CD4-positive, alpha-beta memory T cell (primary cell): Measurements from ENCODE around the gene GAK. TPM values are rescaled to one million over a fixed set of nuclear protein-coding genes. Genes with fewer than 3 reads are reported as not detected.
A peak's percentile ranks its signal among the peaks of the same experiment; 100 is the strongest.

Experiments
- CTCF ChIA-PET: fragments of 350-600 bp; sonication (Branson Sonifier 250); formaldehyde crosslinking; loops from one replicate; lab custom pipeline; 2021; ENCODE audit warnings: inconsistent platforms; ENCODE audit not compliant: partially characterized antibody; lab: Charles Lee
- POLR2A ChIA-PET: fragments of 350-600 bp; sonication (Branson Sonifier 250); formaldehyde crosslinking; loops from one replicate; lab custom pipeline; 2021; ENCODE audit not compliant: partially characterized antibody; lab: Charles Lee
- DNase-seq, 5 donors: peaks; one replicate each; pipeline versions ENCODE4 v3.0.0 to v3.0.0-alpha.2; 2020 to 2022; ENCODE audit warnings: mixed read lengths in 1 of 5
- H3K27ac ChIP-seq: one replicate; pipeline ENCODE4 v1.7.0; 2013; ENCODE audit warnings: low read depth, low read length
- H3K27me3 ChIP-seq: 2 replicates; pipeline ENCODE4 v1.7.0; 2013; ENCODE audit warnings: mild to moderate bottlenecking, low read length, moderate library complexity; ENCODE audit not compliant: insufficient read depth
- H3K36me3 ChIP-seq: 2 replicates; pipeline ENCODE4 v1.7.0; 2013; ENCODE audit warnings: mild to moderate bottlenecking, low read length, moderate library complexity; ENCODE audit not compliant: insufficient read depth
- H3K4me1 ChIP-seq: 2 replicates; pipeline ENCODE4 v1.7.0; 2013; ENCODE audit warnings: mild to moderate bottlenecking, low read length, moderate library complexity; ENCODE audit not compliant: insufficient read depth
- H3K4me3 ChIP-seq, 2 donors: one replicate each; pipeline ENCODE4 v1.7.0; 2013; ENCODE audit warnings: low read length in 2 of 2, mild to moderate bottlenecking in 1 of 2
- H3K9me3 ChIP-seq, 2 donors: one replicate each; pipeline ENCODE4 v1.7.0; 2013; ENCODE audit warnings: low read length in 2 of 2, control low read depth in 1 of 2; ENCODE audit not compliant: control insufficient read depth in 1 of 2
- H3K27ac Mint-ChIP-seq, 7 donors: one replicate each; pipeline ENCODE4 v1.8.0; 2020 to 2021; ENCODE audit warnings: mixed read lengths in 7 of 7, mild to moderate bottlenecking in 6 of 7, inconsistent platforms in 3 of 7, moderate library complexity in 3 of 7
- H3K27me3 Mint-ChIP-seq, 2 donors: one replicate each; pipeline ENCODE4 v1.8.0; 2020 to 2021; ENCODE audit warnings: mixed read lengths in 2 of 2
- H3K36me3 Mint-ChIP-seq, 2 donors: one replicate each; pipeline ENCODE4 v1.8.0; 2020 to 2021; ENCODE audit warnings: mixed read lengths in 2 of 2, inconsistent platforms in 1 of 2, mild to moderate bottlenecking in 1 of 2
- H3K4me1 Mint-ChIP-seq, 4 donors: one replicate each; pipeline ENCODE4 v1.8.0; 2020 to 2021; ENCODE audit warnings: mixed read lengths in 4 of 4, mild to moderate bottlenecking in 1 of 4
- H3K4me3 Mint-ChIP-seq, 8 donors: one replicate each; pipeline ENCODE4 v1.8.0; 2020 to 2021; ENCODE audit warnings: mixed read lengths in 8 of 8, mild to moderate bottlenecking in 7 of 8, moderate library complexity in 6 of 8, inconsistent platforms in 3 of 8
- H3K9me3 Mint-ChIP-seq, 8 donors: one replicate each; pipeline ENCODE4 v1.8.0; 2020 to 2021; ENCODE audit warnings: mixed read lengths in 8 of 8, mild to moderate bottlenecking in 5 of 8, inconsistent platforms in 3 of 8, moderate library complexity in 1 of 8
- intact Hi-C: fragments of 100-400 bp; cut with micrococcal nuclease; formaldehyde crosslinking; loops from one replicate; pipeline ENCODE4 v1.15.1; 2023
- polyA plus RNA-seq, 2 donors: library from polyadenylated mRNA; unstranded; fragments of 300-500 nt; fragmentation: Illumina TruSeq; gene quantifications; one replicate each; pipeline ENCODE4 v1.2.3, GENCODE V29; 2021
- total RNA-seq, 2 experiments: library from RNA; stranded (reverse); gene quantifications; one replicate each; pipeline ENCODE4 v1.2.3, GENCODE V29; 2021

GAK gene
- total and polyA plus RNA-seq, 4 experiments from 2014 or later = 32.5 to 188 (median 130) TPM

DNA sequence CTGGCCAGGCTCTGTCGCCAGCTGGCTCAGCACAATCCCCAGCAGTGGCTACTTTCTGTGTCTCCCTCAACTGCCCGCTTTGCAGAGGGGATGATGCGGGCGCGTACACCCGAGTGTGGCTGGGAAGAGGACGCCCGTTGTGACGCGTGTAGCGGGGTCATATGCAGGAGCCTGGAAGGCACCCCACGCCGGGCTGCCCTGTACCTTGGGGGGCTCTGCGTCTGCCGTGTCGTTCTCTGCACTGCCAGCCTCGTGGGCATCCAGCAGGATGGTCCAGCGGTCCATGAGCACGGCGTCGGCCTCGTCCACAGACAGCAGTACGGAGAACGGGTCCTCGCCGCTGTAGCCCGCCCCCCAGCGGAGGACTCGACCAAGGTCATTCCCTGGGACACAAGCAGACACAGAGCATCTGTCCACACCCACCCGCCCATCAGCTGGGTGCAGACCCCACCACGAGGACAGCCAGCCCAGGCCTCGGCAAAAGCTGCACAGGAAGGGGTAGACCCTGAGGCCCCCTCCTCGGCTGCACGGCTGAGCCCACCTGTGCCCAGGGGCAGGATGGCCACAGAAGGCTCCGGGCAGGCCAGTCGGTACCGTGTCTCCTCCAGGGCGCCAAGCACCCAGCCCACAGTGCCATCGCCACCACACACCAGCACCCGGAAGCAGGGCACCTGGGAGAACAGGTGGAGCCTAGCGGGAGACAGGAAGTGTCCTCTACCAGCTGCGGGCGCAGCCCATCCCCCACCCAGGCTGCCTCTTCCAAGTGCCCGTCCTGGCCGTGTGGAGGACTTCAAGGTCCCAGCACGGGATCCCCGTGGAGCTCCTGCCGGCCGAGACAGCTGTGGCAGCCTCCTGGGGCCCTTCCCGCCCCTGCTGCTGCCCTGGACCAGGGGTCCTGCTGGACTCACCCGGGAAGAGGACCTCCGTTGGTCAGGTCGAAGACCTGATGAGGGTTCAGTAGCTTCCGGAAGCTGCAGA is 30.4 kb upstream of the GAK start:
- Histone ChIP-seq H3K27me3 (no peaks in the 10 kb centered on the region), H3K36me3 (peaks cover 5% of the 10 kb centered on the region), H3K27ac (no peak overlapping the region), H3K4me3 (no peak overlapping the region), H3K9me3 (no peaks in the 10 kb centered on the region), H3K4me1 (no peaks in the 10 kb centered on the region)
- Mint-ChIP-seq H3K4me3 (no peak overlapping the region), H3K9me3 (peaks cover 0 to 2% (median 0%) of the 10 kb centered on the region in 8 donors), H3K4me1 (no peaks in the 10 kb centered on the region), H3K27me3 (no peaks in the 10 kb centered on the region), H3K27ac (peak overlapping the region in 2 of 7 donors; percentile 15 to 22), H3K36me3 (peaks cover 0 to 10% of the 10 kb centered on the region in 2 donors)
- intact Hi-C loops = no loop called here
- DNase-seq = no peak
- POLR2A ChIA-PET = no interaction called here
- CTCF ChIA-PET = no interaction called here

DNA sequence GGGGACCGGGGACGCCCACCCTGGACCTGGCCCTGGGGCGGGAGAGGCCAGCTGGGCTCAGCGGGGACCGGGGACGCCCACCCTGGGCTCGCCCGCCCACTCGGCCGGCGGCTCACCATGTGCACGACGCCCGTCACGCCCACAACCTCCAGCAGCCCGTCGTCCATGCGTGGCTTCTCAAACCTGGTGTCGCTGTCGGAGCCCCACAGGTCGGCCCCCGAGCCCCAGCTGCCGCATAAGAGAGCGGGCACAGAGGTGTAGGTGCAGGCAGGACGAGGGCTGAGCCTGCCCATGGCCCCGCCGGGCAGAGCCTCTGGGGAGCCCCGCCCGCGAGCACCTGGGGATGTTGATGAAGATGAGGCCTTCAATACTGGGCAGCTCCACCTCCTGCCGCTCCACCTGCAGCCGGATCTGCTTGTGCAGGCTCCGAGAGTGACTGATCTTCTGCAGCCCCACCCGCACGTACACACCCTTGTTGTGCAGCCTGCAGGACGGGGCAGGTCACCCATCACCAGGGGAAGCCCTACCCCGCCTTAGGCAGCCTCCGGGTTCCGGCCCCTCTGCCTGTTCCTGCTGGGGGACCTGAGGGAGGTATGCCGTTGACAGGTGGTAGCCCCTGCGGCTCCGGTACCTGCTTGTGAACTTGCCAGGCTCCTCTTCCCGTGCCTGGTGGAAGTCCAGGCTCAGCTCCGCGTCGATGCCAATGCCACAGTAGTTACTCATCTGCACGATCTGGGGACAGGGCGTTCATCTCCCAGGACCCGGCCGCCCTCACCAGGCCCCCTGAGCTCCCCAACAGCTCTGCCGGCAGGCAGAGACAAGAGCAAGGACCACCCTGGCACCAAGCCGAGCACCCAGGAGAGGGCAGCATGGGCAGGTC is 29.5 kb upstream of the GAK start:
- H3K27me3 Mint-ChIP-seq = no peaks in the 10 kb centered on the region
- Histone ChIP-seq H3K27ac (no peak overlapping the region), H3K4me3 (no peak overlapping the region), H3K4me1 (no peaks in the 10 kb centered on the region), H3K36me3 (peaks cover 3% of the 10 kb centered on the region), H3K27me3 (no peaks in the 10 kb centered on the region), H3K9me3 (no peaks in the 10 kb centered on the region)
- H3K27ac Mint-ChIP-seq = peak overlapping the region in 1 of 7 donors; percentile 15
- H3K9me3 Mint-ChIP-seq = peaks cover 0 to 2% (median 0%) of the 10 kb centered on the region in 8 donors
- H3K4me1 Mint-ChIP-seq = peaks cover 0 to 2% (median 0%) of the 10 kb centered on the region in 4 donors
- intact Hi-C loops = no loop called here
- peaks cover 3 to 12% of the 10 kb centered on the region in 2 donors for H3K36me3 Mint-ChIP-seq
- CTCF ChIA-PET = no interaction called here
- DNase-seq = no peak
- POLR2A ChIA-PET = no interaction called here
- no peak overlapping the region for H3K4me3 Mint-ChIP-seq

DNA sequence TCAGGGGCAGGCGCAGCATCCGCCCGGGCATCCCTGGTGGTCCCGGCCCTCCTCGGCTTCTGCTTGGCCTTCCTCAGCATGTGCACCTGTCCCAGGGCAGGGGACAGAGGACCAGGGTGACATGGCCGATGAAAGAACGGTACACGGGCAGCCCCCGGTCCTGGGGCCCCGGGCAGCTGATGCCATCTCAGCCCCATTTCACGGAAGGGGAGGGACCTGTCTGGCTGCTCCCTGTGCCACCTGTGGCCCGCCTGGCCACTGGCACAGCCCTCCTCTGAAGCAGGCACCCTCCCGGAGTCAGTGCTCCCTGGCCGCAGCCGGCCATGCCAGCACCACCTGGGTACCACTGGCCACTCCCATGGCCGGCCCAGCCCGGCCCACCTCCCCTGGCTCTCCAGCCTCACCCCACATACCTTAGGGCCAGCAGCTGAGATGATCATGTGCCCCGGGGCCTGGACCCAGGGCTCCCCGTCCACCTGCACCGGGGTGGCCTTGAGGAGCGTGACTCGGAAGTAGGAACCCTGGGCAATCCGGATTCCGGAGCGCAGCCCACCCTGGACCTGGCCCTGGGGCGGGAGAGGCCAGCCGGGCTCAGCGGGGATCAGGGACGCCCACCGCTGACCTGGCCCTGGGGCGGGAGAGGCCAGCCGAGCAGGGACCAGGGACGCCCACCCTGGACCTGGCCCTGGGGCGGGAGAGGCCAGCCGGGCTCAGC is 28.7 kb upstream of the GAK start:
- POLR2A ChIA-PET = no interaction called here

GRCh38 chr4:960140-960635 is 28.1 kb upstream of the GAK start:
- intact Hi-C loops = no loop called here
- no peak for DNase-seq
- Mint-ChIP-seq H3K27me3 (no peaks in the 10 kb centered on the region), H3K27ac (no peak overlapping the region), H3K4me1 (peaks cover 0 to 2% (median 0%) of the 10 kb centered on the region in 4 donors), H3K4me3 (no peak overlapping the region), H3K36me3 (peaks cover 4 to 13% of the 10 kb centered on the region in 2 donors), H3K9me3 (no peaks in the 10 kb centered on the region)
- POLR2A ChIA-PET = no interaction called here
- no peaks in the 10 kb centered on the region for H3K27me3 ChIP-seq
- H3K9me3 ChIP-seq = no peaks in the 10 kb centered on the region
- H3K27ac ChIP-seq = no peak overlapping the region
- H3K4me1 ChIP-seq = no peaks in the 10 kb centered on the region
- H3K36me3 ChIP-seq = no peaks in the 10 kb centered on the region
- no peak overlapping the region for H3K4me3 ChIP-seq
- CTCF ChIA-PET = no interaction called here

More for the DNA sequence above, 28.7 kb upstream of the GAK start:
- Histone ChIP-seq H3K4me3 (no peak overlapping the region), H3K9me3 (no peaks in the 10 kb centered on the region), H3K4me1 (no peaks in the 10 kb centered on the region), H3K36me3 (no peaks in the 10 kb centered on the region), H3K27ac (no peak overlapping the region), H3K27me3 (no peaks in the 10 kb centered on the region)
- H3K27ac Mint-ChIP-seq = no peak overlapping the region
- no peaks in the 10 kb centered on the region for H3K27me3 Mint-ChIP-seq
- intact Hi-C loops = no loop called here
- CTCF ChIA-PET = no interaction called here
- H3K36me3 Mint-ChIP-seq = peaks cover 4 to 13% of the 10 kb centered on the region in 2 donors
- DNase-seq = no peak
- peaks cover 0 to 2% (median 0%) of the 10 kb centered on the region in 4 donors for H3K4me1 Mint-ChIP-seq
- peaks cover 0 to 2% (median 0%) of the 10 kb centered on the region in 8 donors for H3K9me3 Mint-ChIP-seq
- no peak overlapping the region for H3K4me3 Mint-ChIP-seq

GRCh38 chr4:959338-960139 is 27.4 kb upstream of the GAK start:
- H3K9me3 Mint-ChIP-seq = no peaks in the 10 kb centered on the region
- H3K4me1 Mint-ChIP-seq = peaks cover 0 to 2% (median 0%) of the 10 kb centered on the region in 4 donors
- no peak overlapping the region for H3K4me3 Mint-ChIP-seq
- Histone ChIP-seq H3K27me3 (no peaks in the 10 kb centered on the region), H3K27ac (no peak overlapping the region), H3K36me3 (no peaks in the 10 kb centered on the region), H3K4me3 (no peak overlapping the region), H3K4me1 (no peaks in the 10 kb centered on the region), H3K9me3 (no peaks in the 10 kb centered on the region)
- DNase-seq = no peak
- ChIA-PET CTCF (no interaction called here), POLR2A (no interaction called here)
- no peaks in the 10 kb centered on the region for H3K27me3 Mint-ChIP-seq
- intact Hi-C loops = no loop called here
- H3K27ac Mint-ChIP-seq = no peak overlapping the region
- peaks cover 8 to 16% of the 10 kb centered on the region in 2 donors for H3K36me3 Mint-ChIP-seq

- Mint-ChIP-seq H3K27me3 (no peaks in the 10 kb centered on the region), H3K27ac (peak overlapping the region in 1 of 7 donors; percentile 12), H3K9me3 (no peaks in the 10 kb centered on the region), H3K4me1 (peaks cover 0 to 2% (median 0%) of the 10 kb centered on the region in 4 donors), H3K36me3 (peaks cover 8 to 19% of the 10 kb centered on the region in 2 donors), H3K4me3 (no peak overlapping the region)
- no peaks in the 10 kb centered on the region for H3K9me3 ChIP-seq
- no peak overlapping the region for H3K4me3 ChIP-seq
- H3K27ac ChIP-seq = no peak overlapping the region
- no peaks in the 10 kb centered on the region for H3K27me3 ChIP-seq
- no peaks in the 10 kb centered on the region for H3K4me1 ChIP-seq
- CTCF ChIA-PET = no interaction called here
- DNase-seq = no peak
- H3K36me3 ChIP-seq = no peaks in the 10 kb centered on the region
- intact Hi-C loops = no loop called here
- POLR2A ChIA-PET = no interaction called here
These were observed 26.7 kb upstream of the GAK start for GRCh38 chr4:958696-959337.
